Osteocyte (in vitro differentiated cells): ENCODE measurements around the gene ARHGEF11. TPM values are rescaled to one million over a fixed set of nuclear protein-coding genes. Genes with fewer than 3 reads are reported as not detected.
"Not testable (repeated sequence)": the region's sequence is repeated elsewhere in the genome, so short reads cannot be mapped to it uniquely, and the experiment has no call there.

Experiments
- DNase-seq: peaks from one replicate; pipeline ENCODE4 v3.0.0; 2021; ENCODE audit warnings: mixed read lengths; ENCODE audit not compliant: unreplicated experiment; ENCODE audit errors: extremely low spot score
- H3K27ac Mint-ChIP-seq: one replicate; pipeline ENCODE4 v1.8.0; 2021; ENCODE audit warnings: mild to moderate bottlenecking, mixed read lengths; ENCODE audit not compliant: unreplicated experiment
- H3K27me3 Mint-ChIP-seq: one replicate; pipeline ENCODE4 v1.8.0; 2021; ENCODE audit warnings: mixed read lengths; ENCODE audit not compliant: unreplicated experiment
- H3K36me3 Mint-ChIP-seq: one replicate; pipeline ENCODE4 v1.8.0; 2021; ENCODE audit warnings: mixed read lengths; ENCODE audit not compliant: unreplicated experiment
- H3K4me1 Mint-ChIP-seq: one replicate; pipeline ENCODE4 v1.8.0; 2021; ENCODE audit warnings: mixed read lengths; ENCODE audit not compliant: unreplicated experiment
- H3K4me3 Mint-ChIP-seq: one replicate; pipeline ENCODE4 v1.8.0; 2021; ENCODE audit warnings: mild to moderate bottlenecking, moderate library complexity, mixed read lengths; ENCODE audit not compliant: unreplicated experiment
- H3K9me3 Mint-ChIP-seq: one replicate; pipeline ENCODE4 v1.8.0; 2021; ENCODE audit warnings: mixed read lengths; ENCODE audit not compliant: unreplicated experiment
- total RNA-seq: library from RNA; stranded (reverse); gene quantifications from 2 replicates; pipeline ENCODE4 v1.2.1, GENCODE V29; 2021
- TF ChIP-seq, protein P1 (sequence below): fragments of 200-600 bp; sonication (generic); IDR thresholded peaks from 2 replicates; pipeline ENCODE4 v1.5.0; 2021; ENCODE audit warnings: antibody characterized with exemption, mild to moderate bottlenecking, moderate library complexity

Gene ARHGEF11
- total RNA-seq, 1 donor from 2014 or later = 42.2 TPM

DNA sequence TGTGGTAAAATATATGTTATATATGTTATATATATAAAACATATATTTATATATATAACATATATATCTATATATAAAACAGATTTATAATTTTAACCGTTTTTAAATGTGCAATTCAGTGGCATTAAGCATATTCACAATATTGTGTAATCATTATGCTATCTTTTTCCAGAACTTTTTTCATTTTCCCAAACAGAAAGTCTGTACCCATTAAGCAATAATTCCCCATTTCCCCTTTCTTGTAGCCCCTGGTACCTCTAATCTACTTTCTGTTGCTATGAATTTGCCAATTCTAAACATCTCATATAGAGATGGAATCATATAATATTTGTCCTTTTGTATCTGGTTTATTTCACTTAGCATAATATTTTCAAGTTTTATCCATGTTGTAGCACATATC is 10.7 kb upstream of the ARHGEF11 start:
- TF ChIP-seq, protein P1, sequence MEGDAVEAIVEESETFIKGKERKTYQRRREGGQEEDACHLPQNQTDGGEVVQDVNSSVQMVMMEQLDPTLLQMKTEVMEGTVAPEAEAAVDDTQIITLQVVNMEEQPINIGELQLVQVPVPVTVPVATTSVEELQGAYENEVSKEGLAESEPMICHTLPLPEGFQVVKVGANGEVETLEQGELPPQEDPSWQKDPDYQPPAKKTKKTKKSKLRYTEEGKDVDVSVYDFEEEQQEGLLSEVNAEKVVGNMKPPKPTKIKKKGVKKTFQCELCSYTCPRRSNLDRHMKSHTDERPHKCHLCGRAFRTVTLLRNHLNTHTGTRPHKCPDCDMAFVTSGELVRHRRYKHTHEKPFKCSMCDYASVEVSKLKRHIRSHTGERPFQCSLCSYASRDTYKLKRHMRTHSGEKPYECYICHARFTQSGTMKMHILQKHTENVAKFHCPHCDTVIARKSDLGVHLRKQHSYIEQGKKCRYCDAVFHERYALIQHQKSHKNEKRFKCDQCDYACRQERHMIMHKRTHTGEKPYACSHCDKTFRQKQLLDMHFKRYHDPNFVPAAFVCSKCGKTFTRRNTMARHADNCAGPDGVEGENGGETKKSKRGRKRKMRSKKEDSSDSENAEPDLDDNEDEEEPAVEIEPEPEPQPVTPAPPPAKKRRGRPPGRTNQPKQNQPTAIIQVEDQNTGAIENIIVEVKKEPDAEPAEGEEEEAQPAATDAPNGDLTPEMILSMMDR = no peak
- peaks cover 16% of the 10 kb centered on the region for H3K9me3 Mint-ChIP-seq
- peaks cover 2% of the 10 kb centered on the region for H3K36me3 Mint-ChIP-seq
- DNase-seq = no peak
- H3K27ac Mint-ChIP-seq = no peak overlapping the region
- H3K4me1 Mint-ChIP-seq = no peaks in the 10 kb centered on the region
- peaks cover 75% of the 10 kb centered on the region for H3K27me3 Mint-ChIP-seq
- H3K4me3 Mint-ChIP-seq = no peak overlapping the region

DNA sequence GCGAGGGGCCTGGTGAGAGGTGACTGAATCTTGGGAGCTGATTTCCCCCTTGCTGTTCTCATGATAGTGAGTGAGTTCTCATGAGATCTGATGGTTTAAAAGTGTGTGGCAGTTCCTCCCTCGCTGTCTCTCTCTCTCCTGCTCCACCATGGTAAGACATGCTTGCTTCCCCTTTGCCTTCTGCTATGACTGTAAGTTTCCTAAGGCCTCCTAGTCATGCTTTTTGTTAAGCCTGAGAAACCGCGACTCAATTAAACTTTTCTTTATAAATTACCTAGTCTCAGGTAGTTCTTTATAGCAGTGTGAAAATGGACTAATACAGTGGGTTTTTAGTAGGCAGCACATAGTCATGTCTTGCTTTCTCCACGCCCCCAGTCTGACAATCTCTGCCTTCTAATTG is 10.2 kb upstream of the ARHGEF11 start:
- not testable (repeated sequence) for H3K27ac Mint-ChIP-seq, H3K4me1 Mint-ChIP-seq, H3K4me3 Mint-ChIP-seq, H3K36me3 Mint-ChIP-seq, DNase-seq
- H3K9me3 Mint-ChIP-seq = peaks cover 12% of the 10 kb centered on the region
- H3K27me3 Mint-ChIP-seq = peaks cover 75% of the 10 kb centered on the region

DNA sequence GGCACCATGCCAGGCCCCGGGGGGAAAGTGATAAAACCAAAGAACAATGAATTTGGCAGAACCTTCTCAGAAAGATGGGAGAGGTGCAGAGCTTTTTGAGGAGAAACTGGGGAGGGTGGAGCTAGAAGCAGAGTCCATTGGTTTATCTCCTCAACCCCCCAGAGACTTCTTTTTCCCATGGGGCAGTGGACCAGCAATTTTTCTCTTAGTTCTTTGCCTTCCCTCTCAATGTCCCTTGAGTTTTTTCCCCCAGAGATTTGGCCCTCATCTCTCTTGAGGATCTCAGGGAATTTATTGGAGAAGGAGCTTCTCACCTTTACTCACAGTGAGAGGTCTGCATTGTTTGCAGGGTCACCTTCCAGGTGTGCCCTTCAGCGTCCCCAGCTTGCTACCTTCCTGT is 5.3 kb upstream of the ARHGEF11 start:
- Mint-ChIP-seq H3K4me3 (no peak overlapping the region), H3K27ac (no peak overlapping the region), H3K27me3 (peaks cover 55% of the 10 kb centered on the region), H3K9me3 (peaks cover 10% of the 10 kb centered on the region), H3K36me3 (peaks cover 2% of the 10 kb centered on the region), H3K4me1 (peaks cover 3% of the 10 kb centered on the region)
- TF ChIP-seq, protein P1 = no peak
- DNase-seq = no peak

DNA sequence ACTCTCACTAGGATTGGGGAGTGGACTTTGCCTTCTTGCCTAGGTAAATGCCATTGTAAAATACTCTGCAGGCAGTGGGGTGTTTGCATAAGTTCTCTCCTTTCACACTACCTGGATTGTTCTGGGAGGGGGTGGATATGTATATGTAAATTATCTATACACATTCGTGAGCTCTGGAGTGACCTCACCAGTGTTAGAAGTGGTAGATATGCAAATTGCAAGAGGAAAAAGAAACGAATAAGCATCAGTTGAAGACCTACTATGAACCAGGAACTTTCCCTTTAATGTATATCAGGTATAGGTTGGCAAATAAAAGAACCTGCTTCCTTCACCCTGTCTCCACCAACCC is 1.5 kb upstream of the ARHGEF11 start:
- TF ChIP-seq, protein P1 = no peak
- peak overlapping the region; percentile 38 for H3K4me3 Mint-ChIP-seq
- peaks cover 4% of the 10 kb centered on the region for H3K9me3 Mint-ChIP-seq
- H3K27me3 Mint-ChIP-seq = peaks cover 33% of the 10 kb centered on the region
- H3K4me1 Mint-ChIP-seq = peaks cover 33% of the 10 kb centered on the region
- no peak overlapping the region for H3K27ac Mint-ChIP-seq
- H3K36me3 Mint-ChIP-seq = peaks cover 2% of the 10 kb centered on the region
- no peak for DNase-seq

DNA sequence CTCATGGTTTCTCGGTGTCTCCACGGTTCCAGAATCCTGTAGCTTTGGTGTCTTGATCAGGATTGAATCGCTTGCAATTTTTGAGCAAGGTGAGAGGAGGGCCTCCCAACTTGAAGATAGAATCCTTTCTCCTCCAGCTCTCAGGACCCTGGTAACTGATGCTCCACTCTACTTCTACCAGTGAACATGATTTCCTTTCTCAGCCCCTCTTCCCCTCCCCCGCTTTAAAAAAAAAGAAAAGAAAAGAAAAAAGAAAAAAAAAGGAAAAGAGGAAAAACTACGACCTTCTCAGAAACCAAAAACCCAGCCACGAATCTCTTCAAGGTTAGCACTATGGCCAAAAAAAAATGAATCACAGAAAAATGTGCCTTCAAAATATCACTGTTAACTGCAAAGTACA is 1.2 kb downstream of the ARHGEF11 start:
- H3K9me3 Mint-ChIP-seq = no peaks in the 10 kb centered on the region
- H3K27ac Mint-ChIP-seq = peak overlapping the region; percentile 97
- H3K4me3 Mint-ChIP-seq = peak overlapping the region; percentile 89
- no peak for DNase-seq
- peaks cover 8% of the 10 kb centered on the region for H3K27me3 Mint-ChIP-seq
- peaks cover 2% of the 10 kb centered on the region for H3K36me3 Mint-ChIP-seq
- TF ChIP-seq, protein P1 = no peak
- H3K4me1 Mint-ChIP-seq = peaks cover 53% of the 10 kb centered on the region

DNA sequence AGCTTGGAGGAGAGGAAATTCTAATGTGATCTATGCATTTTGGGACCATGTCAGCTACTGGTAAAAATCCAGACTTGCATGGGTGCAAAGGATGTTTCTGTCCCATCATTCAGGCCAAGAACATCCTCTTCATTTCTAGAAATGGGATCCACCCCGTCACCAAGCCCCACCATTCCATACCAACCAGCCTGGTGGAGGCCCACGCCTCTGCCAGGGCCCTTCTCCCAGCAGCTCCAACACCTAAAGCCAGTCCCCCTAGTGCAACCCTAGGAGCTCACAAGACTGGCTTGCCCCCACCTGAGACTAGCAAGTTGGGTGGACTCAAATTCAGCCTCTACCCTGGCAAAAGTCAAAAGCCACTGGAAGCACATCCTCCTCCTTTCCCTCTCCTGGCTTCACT is 1.9 kb downstream of the ARHGEF11 start:
- H3K27ac Mint-ChIP-seq = no peak overlapping the region
- peak overlapping the region; percentile 89 for H3K4me3 Mint-ChIP-seq
- DNase-seq = no peak
- TF ChIP-seq, protein P1 = no peak
- H3K4me1 Mint-ChIP-seq = peaks cover 55% of the 10 kb centered on the region
- H3K27me3 Mint-ChIP-seq = peaks cover 4% of the 10 kb centered on the region
- peaks cover 2% of the 10 kb centered on the region for H3K36me3 Mint-ChIP-seq
- no peaks in the 10 kb centered on the region for H3K9me3 Mint-ChIP-seq
